ENCODE measurements around the gene TMEM44.
"Not testable (repeated sequence)": the region's sequence is repeated elsewhere in the genome, so short reads cannot be mapped to it uniquely, and the experiment has no call there.

The TMEM44 gene

GRCh38 chr3:194608981-194609380 lies 24.2 kb downstream of the TMEM44 start:
- no peak for DNase-seq

GRCh38 chr3:194607592-194608389 lies 25.4 kb downstream of the TMEM44 start:
- no peak for DNase-seq

GRCh38 chr3:194606941-194607340 lies 26.3 kb downstream of the TMEM44 start:
- DNase-seq, result no peak

GRCh38 chr3:194606163-194606562 lies 27.1 kb downstream of the TMEM44 start:
- DNase-seq, result no peak

GRCh38 chr3:194605314-194605713 lies 27.9 kb downstream of the TMEM44 start:
- DNase-seq, result not testable (repeated sequence)

GRCh38 chr3:194604837-194605236 lies 28.4 kb downstream of the TMEM44 start:
- no peak for DNase-seq

GRCh38 chr3:194604126-194604525 lies 29.1 kb downstream of the TMEM44 start:
- DNase-seq, result no peak

GRCh38 chr3:194602669-194603171 lies 30.5 kb downstream of the TMEM44 start:
- no peak for DNase-seq

- DNase-seq, result no peak
Measured at GRCh38 chr3:194598771-194599557, 34.3 kb downstream of the TMEM44 start.

GRCh38 chr3:194596906-194597305 lies 36.3 kb downstream of the TMEM44 start:
- DNase-seq, result no peak

GRCh38 chr3:194592798-194593752 lies 40.1 kb downstream of the TMEM44 start:
- DNase-seq, result no peak

- no peak for DNase-seq
Measured at GRCh38 chr3:194588741-194589140, 44.5 kb downstream of the TMEM44 start.

GRCh38 chr3:194588236-194588635 lies 45.0 kb downstream of the TMEM44 start:
- no peak for DNase-seq

GRCh38 chr3:194587438-194587931 lies 45.7 kb downstream of the TMEM44 start:
- no peak for DNase-seq

GRCh38 chr3:194586836-194587235 lies 46.4 kb downstream of the TMEM44 start:
- no peak for DNase-seq

- DNase-seq, result no peak
Measured at GRCh38 chr3:194585880-194586281, 47.3 kb downstream of the TMEM44 start.

- no peak for DNase-seq
Measured at GRCh38 chr3:194584866-194585265, 48.4 kb downstream of the TMEM44 start.

GRCh38 chr3:194584320-194584776 lies 48.9 kb downstream of the TMEM44 start:
- DNase-seq, result no peak

- peak; percentile 47 for DNase-seq
Measured at GRCh38 chr3:194582196-194582905, 50.9 kb downstream of the TMEM44 start.

- no peak for DNase-seq
Measured at GRCh38 chr3:194579091-194579606, 54.1 kb downstream of the TMEM44 start.
